Adipose tissue (tissue), 3 donors: ENCODE measurements around the gene UNC80. TPM values are rescaled to one million over a fixed set of nuclear protein-coding genes. Genes with fewer than 3 reads are reported as not detected.

Source experiments
- H3K27ac ChIP-seq: one replicate; pipeline ENCODE4 v1.5.1; 2013; ENCODE audit warnings: low read depth, low read length
- WGBS, 3 donors: extraction: QIAGEN DNeasy Blood & Tissue Kit; methylation state at CpG; one replicate each; pipeline ENCODE4 v1.1.7; 2013; 5-methylcytosine and 5-hydroxymethylcytosine counted together
- polyA plus RNA-seq, 3 donors: library from polyadenylated mRNA; stranded (reverse); fragments of 200-250 nt; gene quantifications; one replicate each; pipeline ENCODE4 v1.2.3, GENCODE V29; 2013
- donor health status: healthy with polysubstance abuse.
- donor health status: Bipolar disorder and iron deficiency.
- donor health status: healthy.

Gene UNC80
- polyA plus RNA-seq, 3 donors = 0.01 to 0.41 TPM; not detected in 1

- no peak overlapping the region for H3K27ac ChIP-seq
- 72 to 76% (median 75%) methylated on average over 2 of the region's 2 CpGs for WGBS, 3 donors
These were observed 170.8 kb downstream of the UNC80 start for GRCh38 chr2:209942426-209942825.

GRCh38 chr2:209942936-209943605 lies 171.4 kb downstream of the UNC80 start:
- H3K27ac ChIP-seq = no peak overlapping the region
- WGBS, 3 donors = 36 to 57% (median 50%) methylated on average over 5 of the region's 5 CpGs

GRCh38 chr2:209943776-209944175 lies 172.1 kb downstream of the UNC80 start:
- no peak overlapping the region for H3K27ac ChIP-seq

GRCh38 chr2:209946539-209946938 lies 174.9 kb downstream of the UNC80 start:
- H3K27ac ChIP-seq = no peak overlapping the region
- 70 to 100% (median 94%) methylated on average over 1 of the region's 1 CpG for WGBS, 3 donors

- no peak overlapping the region for H3K27ac ChIP-seq
- 58 to 64% (median 61%) methylated on average over 2 of the region's 2 CpGs for WGBS, 3 donors
These were observed 184.6 kb downstream of the UNC80 start for GRCh38 chr2:209956271-209956670.

- no peak overlapping the region for H3K27ac ChIP-seq
- WGBS, 3 donors = 32 to 91% (median 89%) methylated on average over 2 of the region's 2 CpGs
These were observed 186.4 kb downstream of the UNC80 start for GRCh38 chr2:209958016-209958415.

GRCh38 chr2:209960045-209960444 lies 188.4 kb downstream of the UNC80 start:
- no peak overlapping the region for H3K27ac ChIP-seq
- 46 to 72% (median 65%) methylated on average over 7 of the region's 7 CpGs for WGBS, 3 donors

GRCh38 chr2:209960676-209961630 lies 189.3 kb downstream of the UNC80 start:
- H3K27ac ChIP-seq = no peak overlapping the region
- 14 to 34% (median 29%) methylated on average over 4 of the region's 4 CpGs for WGBS, 3 donors

- 82 to 83% (median 82%) methylated on average over 2 of the region's 2 CpGs for WGBS, 3 donors
- no peak overlapping the region for H3K27ac ChIP-seq
These were observed 194.1 kb downstream of the UNC80 start for GRCh38 chr2:209965723-209966122.

- 72 to 92% (median 86%) methylated on average over 4 of the region's 4 CpGs for WGBS, 3 donors
- H3K27ac ChIP-seq = no peak overlapping the region
These were observed 198.1 kb downstream of the UNC80 start for GRCh38 chr2:209969692-209970091.

GRCh38 chr2:209970271-209970670 lies 198.6 kb downstream of the UNC80 start:
- no peak overlapping the region for H3K27ac ChIP-seq
- 69 to 83% (median 81%) methylated on average over 2 of the region's 2 CpGs for WGBS, 3 donors

GRCh38 chr2:209970711-209971110 lies 199.1 kb downstream of the UNC80 start:
- 62 to 79% (median 73%) methylated on average over 4 of the region's 4 CpGs for WGBS, 3 donors
- H3K27ac ChIP-seq = no peak overlapping the region

GRCh38 chr2:209973328-209973727 lies 201.7 kb downstream of the UNC80 start:
- 4 to 39% (median 12%) methylated on average over 1 of the region's 1 CpG for WGBS, 3 donors
- H3K27ac ChIP-seq = no peak overlapping the region

GRCh38 chr2:209974576-209974975 lies 202.9 kb downstream of the UNC80 start:
- H3K27ac ChIP-seq = no peak overlapping the region
- 44 to 59% (median 50%) methylated on average over 1 of the region's 1 CpG for WGBS, 3 donors

GRCh38 chr2:209976698-209977385 lies 205.2 kb downstream of the UNC80 start:
- H3K27ac ChIP-seq = no peak overlapping the region
- WGBS, 3 donors = 84 to 91% (median 85%) methylated on average over 9 of the region's 9 CpGs

GRCh38 chr2:209977386-209978239 lies 206.0 kb downstream of the UNC80 start:
- 71 to 97% (median 90%) methylated on average over 2 of the region's 2 CpGs for WGBS, 3 donors

GRCh38 chr2:209984291-209984690 lies 212.7 kb downstream of the UNC80 start:
- no peak overlapping the region for H3K27ac ChIP-seq
- 89 to 93% (median 91%) methylated on average over 2 of the region's 2 CpGs for WGBS, 3 donors

More at GRCh38 chr2:209977386-209978239, 206.0 kb downstream of the UNC80 start:
- no peak overlapping the region for H3K27ac ChIP-seq

- no peak overlapping the region for H3K27ac ChIP-seq
- WGBS, 3 donors = 31 to 75% (median 43%) methylated on average over 3 of the region's 3 CpGs
These were observed 214.2 kb downstream of the UNC80 start for GRCh38 chr2:209985874-209986273.
